DMS153 treated with DMSO at 0.1 percent for 48 hours (cell line): ENCODE data around the gene IL23R.

Source experiments
- DNase-seq: peaks from one replicate; lab custom pipeline; 2025; ENCODE audit not compliant: unreplicated experiment; lab: John Stamatoyannopoulos, UW

IL23R gene

DNA sequence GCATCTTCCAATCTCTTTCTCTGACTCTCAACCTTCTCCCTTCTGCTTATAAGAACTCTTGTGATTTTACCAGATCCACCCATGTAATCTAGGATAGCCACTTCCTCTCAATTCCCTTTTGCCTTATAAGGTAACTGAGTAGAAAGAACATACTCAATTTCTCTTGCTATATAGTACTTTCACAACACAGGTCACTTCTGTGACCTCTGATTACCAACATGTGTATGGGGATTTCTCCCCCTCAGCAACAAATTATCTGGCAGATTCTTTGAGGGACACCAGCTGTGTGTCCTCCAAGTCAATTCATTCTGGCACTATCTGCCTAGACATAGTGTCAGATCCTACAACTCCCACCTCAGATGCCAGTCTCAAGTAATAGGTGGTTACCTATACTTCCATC, 62.5 kb downstream of the IL23R start:
- no peak for DNase-seq

DNA sequence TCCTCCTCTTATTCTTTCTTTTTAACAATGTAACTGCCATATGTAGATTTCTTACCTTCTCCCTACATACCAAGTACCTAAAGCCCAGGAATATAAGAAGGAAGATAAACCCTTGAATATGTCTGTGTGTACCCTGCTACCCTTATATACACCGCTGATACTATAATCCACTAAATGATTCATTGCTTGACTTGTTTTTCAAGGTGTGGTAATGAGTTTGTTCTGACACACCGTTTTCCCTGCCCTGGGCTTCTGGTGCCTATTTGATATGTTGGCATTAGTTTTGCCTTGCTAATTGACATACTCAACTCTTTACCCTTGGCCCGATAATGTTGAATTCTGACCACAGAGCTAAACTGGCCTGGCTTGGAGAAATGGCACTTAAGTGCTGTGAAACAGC, 64.3 kb downstream of the IL23R start:
- DNase-seq, result no peak

DNA sequence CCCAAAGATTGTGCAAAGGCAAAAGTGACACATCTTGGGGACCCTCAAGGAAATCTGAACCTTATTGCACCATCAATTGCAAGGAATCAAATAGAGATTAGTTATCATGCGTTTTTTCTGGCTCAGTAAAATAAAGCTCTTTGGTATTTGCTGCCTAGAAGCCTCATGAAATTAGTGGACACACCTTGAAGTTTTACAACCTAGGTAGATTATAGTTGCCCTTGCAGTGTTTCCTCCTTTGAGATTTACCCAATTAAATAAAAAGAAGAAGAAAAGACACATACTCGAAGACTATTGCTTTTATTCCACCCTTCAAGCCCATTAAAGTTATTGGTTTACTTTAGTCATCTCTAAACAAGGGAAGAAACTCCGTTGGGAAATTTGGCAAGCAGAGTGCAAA, 70.0 kb downstream of the IL23R start:
- no peak for DNase-seq

DNA sequence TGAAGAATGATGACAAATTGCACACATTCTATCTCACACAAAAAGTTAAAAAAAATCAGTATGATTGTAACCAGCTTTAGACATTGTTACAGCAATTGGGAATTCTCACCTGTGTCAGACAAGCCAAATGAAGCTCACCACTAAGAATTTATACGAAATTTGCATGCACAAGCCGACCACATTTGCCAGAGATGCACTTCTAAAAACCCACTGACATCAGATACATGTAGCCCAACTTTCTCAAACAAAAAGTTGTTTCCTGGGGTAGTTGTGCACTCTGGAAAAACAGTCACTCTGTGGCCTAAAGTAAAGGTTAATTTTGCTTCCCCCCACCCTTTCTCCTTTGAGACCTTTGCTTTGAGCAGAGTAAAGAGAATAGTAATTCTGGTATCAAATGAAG, 73.5 kb downstream of the IL23R start:
- DNase-seq, result no peak

DNA sequence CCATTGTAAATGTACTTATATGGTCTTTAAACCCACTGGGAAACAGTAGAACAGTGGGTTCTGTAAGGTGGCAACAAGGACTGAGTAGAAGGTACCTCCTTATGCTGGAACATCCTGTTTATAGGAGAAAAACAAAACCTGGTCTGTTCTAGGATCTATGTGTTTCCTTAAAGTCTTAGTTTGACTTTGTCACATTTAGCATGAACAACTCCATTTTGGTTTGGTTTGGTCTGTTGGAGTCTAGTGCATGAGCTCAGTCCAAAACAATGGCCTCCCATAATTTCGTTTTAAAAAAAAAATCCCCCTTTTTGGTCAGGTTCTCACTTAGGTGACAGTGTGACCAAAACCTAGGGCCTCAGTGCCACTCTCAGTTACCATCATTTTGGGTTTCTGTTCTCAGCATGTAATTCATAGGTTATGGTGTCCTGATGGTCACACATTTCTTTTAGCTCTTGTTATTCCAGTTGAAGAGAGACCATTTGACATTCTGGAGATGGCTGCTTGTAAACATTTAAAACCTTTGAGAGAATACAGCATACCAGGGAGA, 75.0 kb downstream of the IL23R start:
- DNase-seq, result no peak

DNA sequence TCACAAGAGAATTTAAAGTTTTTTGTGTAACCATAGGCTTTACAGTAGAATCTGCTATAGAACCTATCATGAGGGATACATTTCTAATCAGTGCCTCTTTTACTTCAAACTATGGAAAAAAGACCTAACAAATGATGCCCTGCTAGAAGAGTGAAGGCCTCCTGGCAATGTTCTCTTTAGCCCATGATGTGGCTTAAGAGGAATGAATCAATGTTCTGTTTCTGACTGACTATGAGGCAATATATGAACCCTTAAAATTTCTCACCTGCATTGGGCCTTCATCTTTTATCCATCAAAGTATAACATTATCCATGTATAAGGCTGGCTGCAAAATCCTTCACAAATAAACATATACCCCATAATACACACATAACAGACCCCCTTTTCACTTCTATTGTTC, 75.8 kb downstream of the IL23R start:
- DNase-seq, result no peak

DNA sequence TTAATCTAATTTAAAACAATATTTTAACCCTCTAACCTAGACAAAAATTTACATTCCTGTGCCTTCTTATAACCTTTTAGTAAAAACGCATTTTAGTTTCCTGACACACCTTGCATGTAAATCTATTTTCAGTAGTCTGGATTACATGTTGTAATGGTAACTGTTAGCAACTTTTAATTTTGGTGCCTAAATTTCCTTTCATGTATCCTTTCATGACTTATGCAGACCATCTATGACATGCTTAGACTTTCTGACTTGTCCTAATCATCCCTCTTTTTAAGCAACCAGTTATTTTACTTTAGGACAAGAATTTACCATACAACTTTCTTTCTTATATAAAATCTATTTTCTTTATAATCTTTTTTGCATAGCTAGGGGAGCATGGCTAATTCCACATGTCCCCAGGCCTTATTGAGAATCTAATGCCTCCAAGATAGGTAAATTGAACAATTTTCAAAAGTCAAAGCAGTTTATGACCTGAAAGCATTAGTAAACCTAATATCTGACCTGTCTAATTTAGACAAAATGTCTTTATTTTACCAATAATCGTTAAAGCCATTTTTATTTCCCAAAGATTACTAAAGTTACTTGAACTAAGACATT, 83.9 kb downstream of the IL23R start:
- no peak for DNase-seq

DNA sequence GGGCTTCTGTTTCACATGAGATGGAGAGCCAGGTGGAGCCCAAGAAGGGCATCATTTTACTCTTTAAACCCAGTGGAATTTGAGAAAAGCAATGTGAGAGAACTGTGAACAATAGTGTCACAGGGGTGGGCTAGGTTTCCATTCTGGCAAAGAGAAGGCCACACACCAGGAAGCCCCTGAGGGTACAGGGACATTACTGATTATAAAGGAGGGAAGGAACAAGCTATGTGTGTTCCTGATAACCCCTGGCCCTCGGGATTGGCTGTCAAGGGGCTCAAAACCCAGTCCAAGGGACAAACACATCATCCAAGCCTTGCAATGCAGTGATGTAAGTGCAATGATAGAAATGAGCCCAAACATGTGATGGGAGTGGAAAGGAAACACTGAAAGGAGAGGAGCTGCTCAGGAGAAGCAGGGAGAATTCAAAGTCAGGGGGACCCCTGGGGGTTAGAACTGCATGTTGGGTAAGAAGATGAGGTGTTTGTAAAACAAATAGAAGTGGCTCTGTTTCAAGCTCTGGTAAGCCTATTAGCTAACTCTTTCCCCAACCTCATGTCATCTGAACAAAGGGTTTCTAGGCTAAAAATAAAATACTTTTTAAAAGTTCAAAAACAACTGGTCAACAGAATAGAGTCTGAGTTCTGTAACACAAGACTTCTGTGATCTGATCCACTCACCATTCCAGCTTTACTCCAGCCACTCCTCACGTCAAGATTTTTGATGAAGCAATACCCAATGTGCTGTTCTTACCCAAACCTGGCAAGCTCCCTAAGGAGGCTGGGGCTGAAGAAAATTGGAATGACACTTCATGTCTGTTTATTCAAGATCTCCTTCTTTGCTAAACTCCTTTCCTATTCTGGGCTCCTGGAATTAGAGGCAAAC, 90.3 kb downstream of the IL23R start:
- no peak for DNase-seq

DNA sequence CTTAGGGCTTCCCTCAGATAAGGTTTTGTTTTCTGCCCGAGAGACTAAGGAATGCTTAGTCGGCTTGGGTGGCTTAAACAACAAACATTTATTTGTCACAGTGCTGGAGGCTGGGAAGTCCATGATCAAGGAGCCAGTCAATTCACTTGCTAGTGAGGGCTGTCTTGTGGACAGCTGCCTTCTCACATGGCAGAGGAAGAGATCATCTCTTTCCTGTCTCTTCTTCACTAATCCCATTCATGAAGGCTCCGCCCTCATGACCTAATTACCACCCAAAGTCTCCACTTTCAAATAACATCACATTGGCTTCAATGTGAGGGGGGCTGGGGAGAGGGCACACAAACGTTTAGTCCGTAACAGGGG, 90.9 kb downstream of the IL23R start:
- no peak for DNase-seq

DNA sequence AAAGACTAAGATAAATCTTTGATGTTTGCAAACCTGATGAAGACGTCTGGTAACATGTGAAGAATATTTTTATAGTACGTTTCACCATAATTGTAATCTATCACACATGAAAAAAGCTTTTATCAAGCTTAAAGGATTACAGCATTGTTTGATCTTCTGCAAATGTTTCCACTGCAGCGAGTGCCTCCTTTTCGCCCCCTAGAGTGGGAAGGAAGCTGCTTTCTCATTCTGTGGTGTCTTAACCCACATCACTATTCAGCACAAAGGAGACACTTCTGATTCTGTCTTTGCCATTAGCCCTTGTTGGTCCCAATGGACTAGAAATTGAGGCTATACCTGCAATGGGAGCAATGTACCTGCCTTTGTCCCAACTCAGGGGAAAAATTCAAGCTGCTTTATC, 95.4 kb downstream of the IL23R start:
- DNase-seq, result no peak

DNA sequence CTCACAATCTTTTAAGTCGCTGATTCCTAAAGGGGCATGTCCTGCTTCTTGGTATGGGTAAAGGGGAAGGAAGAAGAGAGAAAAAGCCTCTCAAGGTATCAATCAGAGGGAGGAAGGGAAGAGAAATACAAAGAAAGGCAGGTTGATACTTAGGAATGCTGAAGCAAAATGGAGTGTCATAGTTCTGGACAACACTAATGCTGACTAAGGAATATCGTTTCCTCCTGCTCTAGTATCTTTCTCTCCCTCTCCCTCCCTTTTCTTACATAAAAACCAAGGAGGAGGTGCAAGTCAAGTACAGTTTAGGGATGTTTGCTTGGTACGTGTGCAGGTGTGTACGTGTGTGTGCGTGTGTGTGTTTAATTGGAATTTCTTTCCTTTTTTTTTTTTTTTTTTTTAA, 96.5 kb downstream of the IL23R start:
- DNase-seq, result no peak

DNA sequence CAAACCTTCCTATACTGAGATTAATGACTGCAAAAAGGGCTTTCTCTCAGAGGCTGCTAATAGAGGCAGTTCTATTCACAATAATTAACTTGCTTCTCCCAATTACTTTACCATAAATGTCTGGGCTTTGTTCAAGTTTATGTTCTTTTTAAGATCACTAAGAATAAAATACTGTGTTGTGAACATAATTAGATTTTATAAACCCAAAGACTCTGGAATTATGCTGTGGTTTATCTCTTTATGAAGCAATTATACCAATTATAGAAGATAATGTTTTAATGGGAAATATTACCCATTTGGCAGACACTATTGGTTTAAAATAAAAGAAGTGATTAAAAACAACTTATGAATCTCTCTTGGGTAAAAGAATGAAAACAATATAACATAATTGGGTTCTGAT, 97.9 kb downstream of the IL23R start:
- no peak for DNase-seq

DNA sequence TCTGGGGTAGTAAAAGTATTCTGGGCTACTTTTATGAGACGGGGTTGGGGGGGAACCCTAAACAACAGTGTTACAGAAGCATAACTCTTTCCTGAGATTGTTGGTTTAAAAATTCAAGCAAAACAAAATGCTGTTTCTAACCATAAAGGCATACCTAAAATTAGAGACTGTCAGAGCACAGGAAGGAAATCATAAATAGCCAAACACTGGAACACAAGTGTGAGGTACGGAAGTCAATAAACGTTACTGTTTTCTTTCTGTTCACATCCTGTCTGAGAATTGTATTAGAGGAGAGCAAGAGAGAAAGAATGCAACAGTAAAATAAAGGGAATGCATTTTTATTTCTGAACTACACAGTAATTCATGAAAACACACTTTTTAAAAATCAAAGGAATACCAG, 98.6 kb downstream of the IL23R start:
- peak; percentile 5 for DNase-seq

DNA sequence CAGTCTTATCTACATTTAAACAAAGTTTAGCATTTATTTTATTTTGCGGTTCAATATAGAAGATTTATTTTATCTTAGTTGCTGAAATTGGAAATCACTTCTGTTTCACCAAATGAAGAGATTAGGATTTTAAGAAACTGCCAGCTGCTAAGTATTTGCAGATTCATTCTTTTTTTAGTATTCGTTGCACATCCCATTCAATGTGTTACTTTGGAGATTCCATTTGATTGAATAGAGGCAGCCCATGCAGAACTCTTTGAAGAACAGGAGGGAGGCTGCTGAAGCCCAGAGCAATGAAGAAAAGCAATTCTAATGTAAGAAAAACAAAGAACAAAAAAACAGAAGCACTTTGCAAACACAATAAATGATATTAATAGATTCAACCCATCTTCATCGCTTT, 102.8 kb downstream of the IL23R start:
- DNase-seq, result no peak

DNA sequence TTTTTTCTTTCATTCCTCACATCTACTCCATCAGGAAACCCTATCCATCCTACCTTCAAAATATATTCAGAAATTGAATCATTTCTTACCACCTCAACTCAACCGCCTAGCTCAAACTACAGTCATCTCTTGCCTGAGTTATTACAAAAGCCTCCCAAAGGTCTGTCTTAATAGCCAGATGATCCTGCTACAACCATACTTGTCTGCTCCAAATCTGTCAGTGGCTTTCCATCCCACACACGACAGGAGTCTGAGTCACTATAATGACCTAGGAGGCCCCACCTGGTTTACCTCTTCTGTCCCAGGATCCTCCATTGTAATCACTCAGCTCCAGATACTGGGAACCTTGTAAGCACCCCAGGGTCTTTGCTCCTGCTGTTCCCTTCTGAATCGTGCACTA, 104.3 kb downstream of the IL23R start:
- no peak for DNase-seq

DNA sequence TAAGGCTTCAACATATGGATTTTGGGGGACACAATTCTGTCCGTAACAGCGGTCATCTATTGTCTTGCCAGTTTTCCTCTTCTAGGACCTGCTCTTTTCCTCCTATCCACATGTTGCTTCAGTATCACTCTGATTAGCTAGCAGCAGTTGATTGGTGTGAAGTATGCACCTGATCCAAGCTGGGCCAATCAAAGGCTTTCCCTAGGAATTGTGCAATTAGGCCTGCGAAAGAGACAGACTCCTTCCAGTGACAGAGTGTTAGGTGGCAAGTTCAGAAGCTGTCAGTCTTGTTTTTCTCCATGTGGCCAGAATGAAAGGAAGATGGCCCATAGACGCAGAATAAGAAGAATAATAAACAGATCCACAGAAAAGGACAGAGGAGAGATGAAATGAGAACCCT, 107.3 kb downstream of the IL23R start:
- no peak for DNase-seq

DNA sequence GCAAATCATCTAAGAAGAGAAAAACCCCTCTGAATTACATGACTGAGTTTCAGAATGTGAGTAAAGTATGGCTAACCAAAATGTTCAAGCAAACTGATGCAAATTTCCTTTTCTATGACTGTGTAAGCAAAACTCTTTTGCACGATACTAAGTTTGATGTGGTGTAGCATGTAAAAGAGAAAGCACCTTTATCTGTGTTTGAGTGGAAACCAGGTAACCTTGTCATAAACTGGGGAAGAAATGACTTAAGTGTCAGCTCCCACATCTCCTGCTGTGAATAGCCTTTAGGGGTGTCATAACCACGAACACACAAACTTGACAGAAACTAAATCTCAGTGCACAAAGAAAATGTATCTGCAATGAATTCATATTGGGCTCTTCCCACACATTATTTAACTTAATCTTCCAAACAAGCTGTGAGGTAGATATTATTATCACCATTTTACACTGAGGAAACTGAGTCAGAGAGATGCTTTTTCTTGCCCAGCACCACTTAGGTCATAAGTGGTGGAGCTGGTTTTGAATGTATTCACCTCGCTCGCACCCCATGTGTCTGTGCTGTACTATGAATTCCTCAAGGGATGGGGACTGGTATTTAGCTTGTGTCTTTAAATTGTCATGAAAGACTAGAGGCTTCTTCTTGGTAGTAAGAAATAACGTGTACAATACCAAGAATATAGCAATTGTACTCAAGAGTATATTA, 108.5 kb downstream of the IL23R start:
- DNase-seq, result no peak

DNA sequence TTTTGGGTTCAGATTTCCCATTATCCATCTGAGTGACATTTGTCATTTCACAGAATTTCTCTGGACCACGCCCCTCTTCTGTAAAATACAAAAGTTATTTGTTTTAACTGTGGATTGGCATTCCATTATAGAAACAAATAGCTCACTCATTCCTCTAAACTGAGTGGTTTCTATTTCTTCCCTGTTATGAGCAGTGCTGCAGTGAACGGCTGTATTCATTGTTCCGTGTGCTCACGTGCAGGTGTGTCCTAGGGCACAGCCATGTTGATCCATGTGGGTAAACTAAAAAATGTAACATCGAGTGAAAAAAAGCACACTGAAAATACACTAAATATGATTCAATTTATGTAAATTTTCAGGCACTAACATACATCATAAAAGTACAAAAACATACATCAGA, 114.4 kb downstream of the IL23R start:
- DNase-seq, result no peak

DNA sequence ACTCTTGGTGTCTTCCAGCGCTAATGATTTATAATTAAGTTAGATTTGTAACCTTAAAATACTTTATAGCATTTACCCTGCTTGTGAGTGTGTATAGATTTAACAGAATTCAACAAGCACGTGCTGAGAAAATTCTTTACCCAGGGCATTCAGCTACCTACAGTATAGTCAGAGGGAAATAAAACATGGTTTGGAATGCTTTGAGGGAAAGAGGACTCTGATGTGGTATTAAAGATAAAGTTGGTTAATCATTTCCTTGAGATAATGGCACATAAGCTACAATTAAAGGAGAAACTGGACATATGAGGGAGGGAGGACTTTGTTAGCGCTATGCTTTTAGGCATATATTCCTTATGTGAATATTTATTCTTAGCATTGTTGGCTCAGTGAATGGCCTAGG, 115.0 kb downstream of the IL23R start:
- no peak for DNase-seq

DNA sequence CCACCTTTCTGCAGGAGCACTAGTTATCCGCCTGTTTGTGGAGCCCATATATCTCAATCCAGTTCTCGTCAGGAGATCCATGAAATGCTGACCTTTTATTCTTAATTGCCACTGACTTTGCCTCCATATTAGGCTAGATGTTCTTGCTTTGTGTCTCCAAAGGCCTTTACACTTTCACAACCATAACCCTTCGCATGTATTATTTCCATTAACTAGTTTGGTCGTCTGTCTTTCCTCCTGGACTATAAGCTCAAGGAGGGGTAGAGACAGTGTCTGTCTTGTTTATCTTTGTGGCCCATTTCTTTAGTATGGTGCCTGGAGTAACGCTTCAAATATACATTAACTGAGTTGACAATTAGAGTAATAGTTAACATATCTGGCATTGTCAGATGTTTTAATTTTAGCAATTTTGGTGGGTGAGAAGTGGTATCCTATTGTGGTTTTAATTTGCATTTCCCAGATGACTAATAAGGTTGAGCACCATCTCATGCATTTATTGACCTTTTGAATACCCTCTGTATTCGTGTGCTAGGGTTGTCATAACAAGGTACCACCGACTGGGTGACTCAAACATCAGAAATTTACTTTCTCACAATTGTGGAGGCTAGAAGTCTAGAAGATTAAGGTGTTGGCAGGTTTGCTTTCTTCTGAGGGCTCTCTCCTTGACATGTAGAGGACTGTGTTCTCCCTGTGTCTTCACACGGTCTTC, 119.7 kb downstream of the IL23R start:
- no peak for DNase-seq

DNA sequence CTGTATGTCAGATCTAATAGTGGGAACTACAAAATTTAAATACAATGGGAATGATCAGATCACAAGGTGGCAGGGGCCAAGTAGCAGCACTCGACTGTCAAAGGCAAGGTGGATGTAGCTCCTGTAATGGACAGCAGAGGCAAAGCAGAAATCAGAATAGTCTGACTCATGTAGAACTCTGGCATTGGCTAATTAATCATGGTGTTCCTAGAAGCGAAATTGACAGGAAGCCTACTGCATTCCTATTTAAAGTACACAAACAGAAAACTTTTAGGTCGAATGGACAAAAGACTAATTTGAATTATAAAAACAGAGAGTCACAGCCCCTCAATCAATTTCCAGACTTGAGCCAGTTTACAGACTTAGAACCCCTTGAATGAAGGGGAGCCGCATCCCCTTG, 124.0 kb downstream of the IL23R start:
- no peak for DNase-seq
